Left hindlimb (tissue), 1 donor: ENCODE results near the gene FUT2.
"Not testable (repeated sequence)": the region's sequence is repeated elsewhere in the genome, so short reads cannot be mapped to it uniquely, and the experiment has no call there.

Source experiments
- DNase-seq: peaks from one replicate; pipeline ENCODE4 v3.0.0-alpha.2; 2018

Gene FUT2

DNA sequence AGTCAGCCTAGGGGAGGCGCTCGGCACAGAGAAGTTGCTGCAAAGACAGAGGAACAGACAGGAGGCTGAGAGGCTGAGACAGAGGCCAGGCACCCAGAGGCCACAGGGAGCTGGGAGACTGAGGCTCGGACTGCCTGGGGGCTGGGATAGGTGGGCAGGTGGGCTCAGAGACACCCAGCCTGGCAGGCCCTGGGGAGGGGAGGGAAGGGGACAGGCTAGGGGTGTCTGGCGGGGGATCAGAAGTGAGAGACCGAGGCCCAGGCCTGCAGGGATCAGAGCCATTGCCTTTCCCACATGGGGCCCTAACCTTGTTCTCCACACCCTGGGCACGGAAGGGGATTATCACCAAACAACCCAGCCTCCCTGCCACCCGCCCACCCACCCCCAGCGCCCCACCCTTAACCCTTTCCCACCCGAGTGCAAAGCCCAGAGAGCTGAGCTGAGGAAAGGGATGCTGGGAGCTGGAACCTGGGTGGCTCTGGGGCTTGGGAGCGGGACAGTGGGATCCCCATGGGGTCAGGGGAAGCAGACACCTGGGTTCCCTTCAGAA is 24.2 kb upstream of the FUT2 start:
- no peak for DNase-seq

DNA sequence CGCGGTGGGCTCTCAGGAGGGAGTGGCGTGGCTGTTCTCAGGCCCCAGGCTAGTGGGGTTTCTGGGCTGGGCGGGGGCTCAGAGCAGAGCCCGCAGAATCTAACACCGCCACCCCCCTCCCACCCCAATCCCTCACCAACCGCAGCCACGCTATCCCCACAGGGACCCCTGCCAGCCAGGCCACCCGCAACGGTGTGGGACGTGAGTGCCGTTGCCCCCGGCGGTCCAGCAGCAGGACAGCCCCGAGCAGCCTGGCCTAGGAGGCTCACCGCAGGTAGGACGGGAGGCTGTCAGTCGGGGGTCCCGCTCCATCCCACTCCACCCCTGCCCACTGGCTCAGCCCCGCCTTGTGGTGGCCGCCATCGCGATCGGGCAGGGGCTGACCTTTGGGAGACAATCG is 22.8 kb upstream of the FUT2 start, which contains the start of gene NTN5:
Gene NTN5, minus strand, starts transcription at position 24 of the 400 bp plus-strand sequence. CDS start 2,031 bp downstream, outside the sequence.
- DNase-seq, result no peak

DNA sequence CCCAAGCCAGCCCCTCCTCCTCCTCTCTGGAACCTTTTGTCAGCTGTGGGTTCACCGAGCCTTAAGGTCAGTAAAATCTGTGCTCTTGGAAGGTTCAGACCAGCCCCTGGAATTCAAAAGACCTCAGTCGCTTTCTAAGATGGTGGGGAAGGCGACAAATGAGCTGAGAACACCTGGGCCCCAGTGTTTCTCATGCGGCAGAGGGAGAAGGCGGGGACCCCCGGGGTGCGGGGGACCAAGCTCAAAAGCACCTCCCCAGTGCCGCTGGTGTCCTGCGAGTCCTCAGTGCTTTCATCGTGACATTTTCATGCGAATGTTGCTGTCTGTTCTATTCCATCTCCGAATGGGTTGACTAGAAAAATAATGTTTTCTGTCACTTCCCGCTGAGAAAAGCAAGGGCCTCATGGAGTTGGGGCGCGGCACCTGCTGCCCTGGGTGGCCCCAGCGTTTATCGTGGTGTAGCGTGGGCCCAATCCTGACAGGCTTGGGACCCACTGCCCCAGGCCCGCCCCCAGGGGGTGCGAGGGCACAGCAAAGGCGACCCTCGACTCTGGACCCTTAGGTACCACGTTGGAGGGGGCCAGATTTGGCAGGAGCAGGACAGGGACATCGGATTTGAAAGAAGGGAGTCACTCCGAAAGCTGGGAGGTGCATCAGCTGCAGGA is 22.2 kb upstream of the FUT2 start:
- no peak for DNase-seq

DNA sequence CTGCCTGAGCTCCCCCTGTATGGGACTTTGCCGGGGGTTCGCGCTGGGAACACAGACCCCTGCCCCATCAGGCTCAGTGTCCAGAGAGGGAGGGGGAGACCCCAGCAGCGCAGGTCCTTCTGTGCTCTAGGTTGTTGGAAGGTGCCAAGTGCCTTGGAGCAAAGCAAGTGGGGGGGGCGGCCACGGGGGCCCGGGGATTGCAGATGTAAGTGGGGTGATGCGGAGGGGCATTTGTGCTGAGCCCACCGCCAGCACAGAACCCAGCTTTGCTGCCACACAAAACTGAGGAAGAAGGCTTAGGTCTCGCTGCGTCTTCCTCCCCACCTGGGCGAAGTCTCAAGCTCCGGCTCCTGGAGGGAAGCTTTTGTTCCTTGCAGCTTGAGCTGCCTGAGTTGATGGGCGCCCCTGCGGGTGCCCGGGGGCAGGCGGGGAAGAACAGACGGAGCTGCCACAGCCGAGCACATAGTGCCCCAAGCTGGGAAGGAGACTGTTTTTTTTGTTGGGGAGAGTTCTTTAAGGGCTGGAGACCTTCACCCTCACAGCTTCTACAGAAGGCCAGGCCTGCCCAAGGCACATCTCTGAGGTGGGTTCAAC is 21.5 kb upstream of the FUT2 start:
- no peak for DNase-seq

DNA sequence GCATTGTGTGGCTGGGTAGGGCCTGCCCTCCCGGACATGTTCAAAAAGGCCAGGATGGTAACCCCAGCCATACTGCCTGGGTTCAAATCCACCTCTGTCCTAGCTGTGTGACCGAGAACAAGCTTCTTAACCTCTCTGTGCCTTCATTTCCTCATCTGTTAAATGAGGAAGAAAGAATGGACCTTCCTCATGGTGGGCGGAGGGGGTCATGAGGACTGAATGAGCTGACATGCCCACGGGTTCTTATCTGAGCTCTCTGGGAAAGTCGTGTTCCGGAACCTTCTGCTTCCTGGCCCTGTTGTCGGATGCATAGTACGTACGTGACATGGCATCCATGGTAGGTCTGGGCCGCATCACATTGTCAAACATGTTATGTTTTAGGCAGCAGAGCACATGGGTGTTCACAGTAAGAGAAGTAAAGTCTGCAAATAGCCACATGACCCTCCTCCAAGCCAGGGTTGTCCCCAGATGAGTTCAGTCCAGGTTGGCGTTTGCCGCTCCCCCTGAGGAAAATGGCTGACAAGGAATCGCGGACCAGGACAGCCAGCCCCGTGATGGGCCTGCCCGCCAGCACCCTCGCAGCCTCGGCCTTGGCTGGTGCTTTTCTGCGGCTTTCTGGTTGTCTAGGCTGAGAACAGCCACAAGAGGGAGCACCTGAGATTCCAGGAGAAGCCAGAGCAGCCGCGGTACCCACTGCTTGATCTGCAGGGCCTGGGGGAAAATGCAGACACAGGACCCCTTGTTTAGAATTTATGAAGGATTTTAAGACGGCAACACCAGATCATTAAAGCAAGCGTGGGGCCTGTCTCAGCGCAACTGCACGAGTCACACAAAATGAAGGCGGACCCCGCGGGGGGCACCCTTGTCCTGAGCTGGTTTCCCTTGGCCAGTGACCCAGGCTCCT is 20.6 kb upstream of the FUT2 start:
- peak; percentile 84 for DNase-seq

DNA sequence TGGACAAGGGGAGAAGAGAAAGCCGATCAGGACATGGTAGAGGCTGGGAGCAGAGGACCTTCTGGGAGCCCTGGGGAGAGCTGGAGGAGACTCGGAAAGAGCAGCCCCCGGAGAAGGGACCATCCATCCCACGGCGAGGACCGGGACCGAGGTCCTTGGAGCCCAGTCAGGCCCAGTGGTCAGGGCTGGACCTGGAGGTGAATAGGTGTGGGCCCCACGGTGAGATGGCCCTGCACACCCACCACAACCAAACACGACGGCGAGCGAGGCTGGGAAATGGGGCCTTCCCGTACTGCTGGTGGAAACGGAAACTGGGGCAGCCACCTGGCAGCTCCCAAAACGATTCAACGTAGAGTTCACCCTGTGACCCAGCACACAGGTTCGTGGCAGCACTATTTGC is 19.3 kb upstream of the FUT2 start:
- no peak for DNase-seq

DNA sequence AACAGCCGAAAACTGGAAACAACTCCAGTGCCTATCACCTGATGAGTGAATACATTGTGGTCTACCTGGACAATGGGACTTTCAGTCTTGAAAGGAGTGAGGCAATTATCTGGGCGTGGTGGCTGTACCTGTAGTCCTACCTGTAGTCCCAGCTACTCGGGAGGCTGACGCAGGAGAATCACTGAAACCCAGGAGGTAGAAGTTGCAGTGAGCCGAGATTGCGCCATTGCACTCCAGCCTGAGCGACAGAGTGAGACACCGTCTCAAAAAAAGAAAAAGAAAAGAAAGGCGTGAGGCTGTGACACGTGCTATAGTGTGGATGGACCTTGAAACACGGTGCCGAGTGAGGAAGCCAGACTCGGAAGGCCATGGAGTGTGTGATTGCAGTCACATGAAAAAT is 18.9 kb upstream of the FUT2 start:
- no peak for DNase-seq

DNA sequence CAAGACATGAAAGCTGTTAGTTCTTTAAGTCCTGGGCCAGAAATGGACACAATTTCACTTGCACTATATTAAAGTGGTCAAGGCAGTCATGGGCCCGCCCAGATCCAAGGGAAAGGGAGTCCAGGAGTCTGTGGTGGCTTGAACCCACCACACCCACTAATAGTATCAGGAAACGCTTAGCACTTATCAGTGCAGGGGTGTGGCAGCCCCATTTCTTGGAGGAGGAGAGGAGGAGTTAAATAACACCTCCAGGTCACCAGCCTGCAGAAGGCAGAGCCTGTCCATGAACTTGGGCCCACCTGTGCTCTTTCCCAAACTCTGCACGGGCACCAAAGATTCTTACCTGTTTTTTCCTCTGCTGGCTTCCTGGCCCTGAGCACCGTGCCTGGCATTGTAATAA is 17.6 kb upstream of the FUT2 start:
- DNase-seq, result no peak

DNA sequence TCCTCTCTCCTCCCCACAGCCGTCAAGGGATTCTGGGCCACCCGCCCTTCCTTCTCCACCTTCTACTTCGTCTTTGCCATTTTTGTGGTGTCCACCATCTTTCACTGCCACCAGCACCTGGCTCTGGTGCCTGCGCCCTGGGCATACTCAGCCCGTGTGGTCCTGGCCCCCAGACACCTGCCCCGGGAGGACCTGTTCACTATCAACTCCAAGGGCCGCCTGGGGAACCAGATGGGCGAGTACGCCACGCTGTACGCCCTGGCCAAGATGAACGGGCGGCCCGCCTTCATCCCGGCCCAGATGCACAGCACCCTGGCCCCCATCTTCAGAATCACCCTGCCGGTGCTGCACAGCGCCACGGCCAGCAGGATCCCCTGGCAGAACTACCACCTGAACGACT is 15.8 kb upstream of the FUT2 start:
- DNase-seq, result not testable (repeated sequence)

DNA sequence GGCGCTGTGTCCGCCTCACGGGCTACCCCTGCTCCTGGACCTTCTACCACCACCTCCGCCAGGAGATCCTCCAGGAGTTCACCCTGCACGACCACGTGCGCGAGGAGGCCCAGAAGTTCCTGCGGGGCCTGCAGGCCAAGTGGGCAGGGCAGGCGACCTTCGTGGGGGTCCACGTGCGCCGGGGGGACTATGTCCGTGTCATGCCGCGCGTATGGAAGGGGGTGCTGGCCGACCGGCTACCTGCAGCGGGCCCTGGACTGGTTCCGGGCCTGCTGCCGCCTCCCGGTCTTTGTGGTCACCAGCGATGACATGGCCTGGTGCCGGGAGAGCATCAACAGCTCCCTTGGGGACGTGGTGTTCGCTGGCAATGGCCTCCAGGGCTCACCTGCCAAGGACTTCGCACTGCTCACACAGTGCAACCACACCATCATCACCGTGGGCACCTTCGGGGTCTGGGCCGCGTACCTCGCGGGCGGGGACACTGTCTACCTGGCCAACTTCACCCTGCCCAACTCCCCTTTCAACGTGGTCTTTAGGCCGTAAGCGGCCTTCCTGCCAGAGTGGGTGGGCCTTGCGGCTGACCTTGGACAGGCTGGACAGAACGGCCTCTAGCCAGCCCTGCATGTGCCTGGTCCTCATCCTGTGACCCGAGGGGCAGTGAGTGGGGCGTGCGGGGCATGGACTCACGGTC is 15.2 kb upstream of the FUT2 start:
- DNase-seq, result no peak

DNA sequence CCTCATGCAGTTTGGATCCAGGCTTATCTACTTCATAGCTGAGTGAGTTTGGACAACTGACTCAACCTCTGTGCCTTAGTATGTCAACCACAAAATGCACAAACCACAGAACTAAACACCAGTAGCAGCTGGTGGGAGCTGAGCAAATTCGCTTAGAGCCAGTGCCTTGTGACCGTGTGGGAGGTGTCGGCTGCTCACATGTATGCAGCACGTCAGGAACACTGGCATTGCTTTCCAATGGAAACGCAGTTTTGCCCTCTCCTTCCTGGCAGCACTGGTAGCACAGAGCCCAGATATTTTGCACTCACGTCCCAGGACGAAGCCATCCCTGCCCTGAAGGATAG is 14.7 kb upstream of the FUT2 start:
- DNase-seq, result no peak

DNA sequence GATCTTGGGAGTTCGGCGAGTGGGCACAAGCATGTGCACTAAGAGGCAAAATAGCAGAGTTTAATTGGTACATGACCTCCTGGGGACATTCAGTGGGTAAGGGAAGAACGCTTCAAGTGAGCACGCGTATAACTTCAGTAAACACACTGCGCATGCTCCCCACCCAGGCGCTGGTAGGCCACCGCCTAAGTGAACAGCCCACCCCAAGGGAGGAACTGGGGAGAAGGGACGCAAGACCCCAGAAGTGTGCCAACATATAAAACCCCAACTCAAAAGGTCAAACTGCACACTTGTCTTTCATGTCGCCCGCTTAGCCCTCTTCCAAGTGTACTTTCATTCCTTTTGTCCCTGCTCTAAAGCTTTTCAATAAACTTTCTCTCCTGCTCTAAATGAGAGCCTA is 12.4 kb upstream of the FUT2 start:
- peak; percentile 72 for DNase-seq

DNA sequence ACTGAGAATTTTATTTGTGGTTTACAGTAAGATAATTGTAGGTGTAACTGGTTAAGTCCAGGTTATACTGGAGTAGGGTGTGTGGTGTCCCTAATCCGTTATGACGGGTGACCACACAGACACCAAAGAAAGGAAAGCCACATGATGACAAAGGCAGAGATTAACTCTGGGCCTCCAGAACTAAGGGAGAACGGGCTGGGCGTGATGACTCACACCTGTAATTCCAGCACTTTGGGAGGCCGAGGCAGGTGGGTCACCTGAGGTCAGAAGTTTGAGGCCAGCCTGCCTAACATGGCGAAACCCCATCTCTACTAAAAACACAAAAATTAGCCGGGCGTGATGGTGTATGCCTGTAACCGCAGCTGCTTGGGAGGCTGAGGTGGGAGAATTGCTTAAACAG is 10.2 kb upstream of the FUT2 start:
- DNase-seq, result no peak

DNA sequence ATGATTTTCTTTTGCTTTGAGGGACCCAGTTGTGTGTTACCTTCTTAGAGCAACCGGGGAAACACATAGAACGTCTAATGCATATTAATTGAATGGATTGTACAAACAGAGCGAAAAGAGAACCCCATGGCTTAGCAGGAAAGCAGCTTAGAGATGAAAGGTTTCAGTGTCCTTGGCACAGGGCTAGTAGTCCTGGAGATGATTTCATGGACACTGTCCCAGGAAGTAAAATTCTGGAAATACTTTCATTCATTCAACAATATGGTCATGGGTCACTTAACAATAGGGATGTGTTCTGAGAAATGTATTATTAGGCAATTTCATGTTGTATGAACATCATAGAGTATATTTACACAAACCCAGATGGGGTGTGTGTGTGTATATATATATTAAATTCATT is 9.7 kb upstream of the FUT2 start:
- no peak for DNase-seq

DNA sequence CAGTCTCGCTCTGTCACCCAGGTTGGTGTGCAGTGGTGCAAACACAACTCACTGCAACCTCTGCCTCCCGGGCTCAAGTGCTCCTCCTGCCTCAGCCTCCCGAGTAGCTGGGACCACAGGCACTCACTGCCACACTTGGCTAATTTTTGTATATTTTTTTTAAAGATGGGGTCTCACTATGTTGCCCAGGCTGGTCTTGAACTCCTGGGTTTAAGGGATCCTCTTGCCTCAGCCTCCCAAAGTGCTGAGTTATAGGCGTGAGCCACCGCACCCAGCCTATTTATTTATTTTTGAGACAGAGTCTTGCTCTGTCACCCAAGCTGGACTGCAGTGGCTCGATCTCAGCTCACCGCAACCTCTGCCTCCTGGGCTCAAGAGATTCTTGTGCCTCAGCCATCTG is 9.1 kb upstream of the FUT2 start:
- DNase-seq, result not testable (repeated sequence)

DNA sequence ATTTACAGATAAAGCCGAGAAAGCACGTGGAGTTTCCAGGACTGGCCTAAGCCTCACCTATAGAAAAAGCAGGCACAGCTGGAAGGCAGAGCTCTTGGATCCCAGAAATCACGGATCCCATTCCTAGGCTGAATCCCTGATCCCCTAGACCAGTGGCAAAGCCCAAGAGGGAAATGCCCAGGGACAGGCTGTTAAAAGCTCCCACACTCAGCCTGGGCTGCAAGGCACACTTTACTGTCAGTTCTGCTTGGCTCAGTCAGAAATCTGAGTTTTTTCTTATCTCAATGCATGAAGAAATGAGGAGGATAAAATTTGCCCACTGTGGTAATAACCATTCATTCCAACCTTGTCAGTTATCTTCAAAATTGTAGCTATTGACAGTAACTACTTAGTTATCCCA is 8.0 kb upstream of the FUT2 start:
- no peak for DNase-seq

DNA sequence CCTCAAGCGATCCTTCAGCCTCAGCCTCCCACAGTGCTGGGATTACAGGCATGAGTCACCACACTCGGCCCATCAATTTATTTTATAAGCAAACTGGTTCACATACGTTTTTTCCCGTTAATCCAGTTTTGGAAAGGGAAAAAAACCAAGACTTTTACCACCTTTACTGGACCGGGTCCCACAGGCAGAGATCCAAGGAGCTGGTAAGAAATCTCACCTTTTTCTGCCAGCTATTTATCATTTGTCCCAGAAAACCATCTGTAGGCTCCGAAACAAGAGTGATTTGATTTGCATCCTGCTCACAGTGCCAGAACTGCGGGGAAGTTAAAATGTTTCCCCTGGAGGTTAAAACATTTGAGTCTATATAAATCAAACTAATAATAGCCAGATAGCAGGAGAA is 6.3 kb upstream of the FUT2 start:
- no peak for DNase-seq

DNA sequence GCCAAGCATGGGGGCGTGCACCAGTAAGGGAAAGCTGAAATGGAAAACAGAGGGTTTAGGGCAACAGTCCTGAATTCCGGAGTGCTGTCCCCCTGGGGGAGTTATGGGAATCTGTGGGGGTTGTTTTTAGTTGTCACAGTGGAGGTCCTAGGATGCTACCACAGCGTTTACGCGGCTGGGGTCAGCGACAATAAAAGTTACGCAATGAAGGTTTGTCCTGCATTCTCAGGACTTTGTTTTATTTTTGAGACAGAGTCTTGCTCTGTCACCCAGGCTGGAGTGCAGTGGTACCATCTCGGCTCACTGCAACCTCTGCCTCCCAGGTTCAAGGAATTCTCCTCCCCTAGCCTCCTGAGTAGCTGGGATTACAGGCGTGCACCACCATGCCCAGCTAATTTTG is 2.1 kb upstream of the FUT2 start:
- not testable (repeated sequence) for DNase-seq

DNA sequence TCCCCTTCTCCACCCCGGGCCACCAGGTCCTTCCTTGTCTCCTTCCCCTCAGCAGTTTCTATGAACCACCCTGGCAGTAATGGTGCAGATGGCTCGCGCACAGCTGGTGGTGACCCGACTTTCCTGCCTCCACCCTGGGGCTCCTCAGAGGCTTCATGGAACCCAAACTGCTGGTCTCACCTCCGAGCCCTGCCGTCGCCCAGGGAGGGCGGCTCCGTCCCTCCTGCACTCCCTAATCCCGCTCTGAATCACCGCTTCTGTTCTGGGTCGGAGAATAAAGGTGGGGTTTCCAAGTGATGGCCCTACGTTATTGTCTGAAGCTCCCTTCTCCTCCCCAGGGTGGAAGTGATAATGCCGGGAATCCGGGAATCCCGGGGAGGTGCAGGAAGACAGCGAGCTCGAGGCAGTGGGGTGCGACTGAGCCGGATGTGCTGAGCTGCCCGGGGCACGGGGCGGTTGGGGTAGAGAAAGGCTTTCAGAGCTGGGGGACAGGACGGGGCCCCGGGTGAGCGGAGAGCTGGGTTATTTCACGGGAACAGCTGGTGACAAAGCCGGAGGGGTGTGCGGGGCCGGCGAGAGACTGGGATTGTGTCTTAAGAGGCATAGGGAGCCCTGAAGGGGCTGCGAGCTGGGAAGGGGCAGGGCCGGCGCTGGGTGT is 711 bp downstream of the FUT2 start:
- no peak for DNase-seq

DNA sequence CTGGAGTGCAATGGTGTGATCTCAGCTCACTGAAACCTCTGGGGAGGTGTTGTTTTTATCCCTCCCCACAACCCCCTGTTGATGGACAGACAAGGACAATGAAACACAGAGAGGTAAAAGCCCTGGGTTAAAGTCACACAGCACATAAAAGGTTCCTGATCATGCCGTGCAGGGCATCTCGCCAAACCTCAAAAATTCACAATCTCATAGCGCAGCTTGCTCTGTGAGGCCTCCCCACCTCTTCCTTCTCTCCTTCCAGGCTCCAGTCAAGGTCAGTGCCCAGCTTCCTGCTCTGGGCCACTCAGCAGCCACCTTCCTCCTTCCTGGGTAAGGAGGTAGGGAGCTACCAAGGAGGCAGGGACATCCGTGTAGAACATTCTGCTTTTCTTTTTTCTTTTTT is 2.3 kb downstream of the FUT2 start:
- no peak for DNase-seq

DNA sequence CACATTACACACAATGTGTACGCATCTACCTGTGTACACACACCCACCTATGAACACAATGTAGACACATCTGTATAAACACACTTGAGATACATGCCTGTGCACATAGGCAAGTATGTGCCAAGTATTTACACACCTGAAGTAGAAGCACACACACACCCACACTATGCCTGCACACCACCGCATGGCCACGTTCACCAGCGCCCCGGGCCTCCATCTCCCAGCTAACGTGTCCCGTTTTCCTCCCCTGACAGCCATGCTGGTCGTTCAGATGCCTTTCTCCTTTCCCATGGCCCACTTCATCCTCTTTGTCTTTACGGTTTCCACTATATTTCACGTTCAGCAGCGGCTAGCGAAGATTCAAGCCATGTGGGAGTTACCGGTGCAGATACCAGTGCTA is 6.9 kb downstream of the FUT2 start:
- no peak for DNase-seq

DNA sequence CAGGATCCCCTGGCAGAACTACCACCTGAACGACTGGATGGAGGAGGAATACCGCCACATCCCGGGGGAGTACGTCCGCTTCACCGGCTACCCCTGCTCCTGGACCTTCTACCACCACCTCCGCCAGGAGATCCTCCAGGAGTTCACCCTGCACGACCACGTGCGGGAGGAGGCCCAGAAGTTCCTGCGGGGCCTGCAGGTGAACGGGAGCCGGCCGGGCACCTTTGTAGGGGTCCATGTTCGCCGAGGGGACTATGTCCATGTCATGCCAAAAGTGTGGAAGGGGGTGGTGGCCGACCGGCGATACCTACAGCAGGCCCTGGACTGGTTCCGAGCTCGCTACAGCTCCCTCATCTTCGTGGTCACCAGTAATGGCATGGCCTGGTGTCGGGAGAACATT is 7.5 kb downstream of the FUT2 start:
- no peak for DNase-seq

DNA sequence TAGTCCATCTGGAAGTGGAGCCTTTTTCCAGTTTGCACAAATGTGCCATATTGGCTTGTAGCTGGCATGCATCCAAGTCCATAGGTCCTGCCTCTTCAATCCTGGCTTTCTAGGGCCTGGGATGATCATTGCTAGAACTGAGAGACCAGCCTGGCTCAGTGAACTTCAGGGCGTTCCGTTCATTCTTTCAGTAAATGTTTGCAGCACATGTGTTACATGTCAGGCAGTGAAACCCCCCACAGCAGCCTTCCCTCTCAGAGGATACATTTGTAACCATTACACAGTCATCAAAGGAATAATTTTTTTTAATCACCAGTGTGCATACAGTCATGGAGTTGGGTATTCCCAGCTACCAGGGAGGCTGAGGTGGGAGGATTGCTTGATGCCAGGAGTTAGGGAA is 9.7 kb downstream of the FUT2 start:
- DNase-seq, result no peak
